Upper lobe of left lung (tissue), 6 donors: ENCODE measurements around the gene TBC1D14. TPM values are rescaled to one million over a fixed set of nuclear protein-coding genes. Genes with fewer than 3 reads are reported as not detected.

Experiments used
- ATAC-seq, 2 donors: fragments of 200-7000 bp; cut with Tn5 transposase; one replicate each; pipeline ENCODE4 v1.9.1; 2022; ENCODE audit warnings: mild to moderate bottlenecking in 2 of 2, moderate library complexity in 2 of 2; ENCODE audit not compliant: low FRiP score in 2 of 2
- DNase-seq, 2 donors: peaks; one replicate each; pipeline ENCODE4 v3.0.0-alpha.2; 2019 to 2020
- H3K27ac ChIP-seq, 4 donors: fragments of 200-600 bp; sonication (generic); one replicate each; pipeline ENCODE4 v1.5.1; 2016 to 2019
- H3K27me3 ChIP-seq, 4 donors: fragments of 200-600 bp; sonication (generic); one replicate each; pipeline ENCODE4 v1.5.1; 2017 to 2019
- H3K36me3 ChIP-seq, 4 donors: fragments of 200-600 bp; sonication (generic); one replicate each; pipeline ENCODE4 v1.5.1; 2016 to 2019
- H3K4me1 ChIP-seq, 4 donors: fragments of 200-600 bp; sonication (generic); one replicate each; pipeline ENCODE4 v1.5.1; 2018 to 2019
- H3K4me3 ChIP-seq, 4 donors: fragments of 200-600 bp; sonication (generic); one replicate each; pipeline ENCODE4 v1.5.1; 2017 to 2019; ENCODE audit warnings: mild to moderate bottlenecking in 2 of 4, moderate library complexity in 1 of 4
- H3K9me3 ChIP-seq, 4 donors: fragments of 200-600 bp; sonication (generic); one replicate each; pipeline ENCODE4 v1.5.1; 2018 to 2019
- CTCF ChIP-seq, 6 experiments: fragments of 450-650 bp in 4 of 6; fragments of 200-600 bp in 2 of 6; sonication (generic) in 2 of 6; IDR thresholded peaks; one replicate each; pipeline ENCODE4 v1.5.1; 2016 to 2019; ENCODE audit warnings: antibody characterized with exemption in 6 of 6
- EP300 ChIP-seq, 4 donors: sonication (generic); formaldehyde crosslinking; IDR thresholded peaks; one replicate each; pipeline ENCODE4 v1.5.1; 2017; ENCODE audit warnings: antibody characterized with exemption in 4 of 4, control low read depth in 2 of 4
- POLR2A ChIP-seq, 4 donors: fragments of 450-650 bp; IDR thresholded peaks; one replicate each; pipeline ENCODE4 v1.5.1; 2016 to 2017; ENCODE audit warnings: antibody characterized with exemption in 4 of 4, mild to moderate bottlenecking in 2 of 4
- POLR2AphosphoS5 ChIP-seq, 2 donors: sonication (generic); formaldehyde crosslinking; IDR thresholded peaks; one replicate each; pipeline ENCODE4 v1.5.1; 2017; ENCODE audit warnings: antibody characterized with exemption in 2 of 2
- WGBS, 2 donors: methylation state at CpG; one replicate each; pipeline ENCODE4 v1.1.5; 2017 to 2018; 5-methylcytosine and 5-hydroxymethylcytosine counted together
- total RNA-seq, 6 donors: library from RNA; depleted of rRNA in 4 of 6; stranded (reverse); fragments of >200 nt in 4 of 6; gene quantifications; one replicate each; pipeline versions ENCODE4 v1.1.0 to v1.2.1, GENCODE V29; 2016 to 2021
- donor health status: DM: no; HTN: no; CAD: no; lungs with moderate emphysema.
- donor health status: DM: no; HTN: yes; CAD: no; lungs with severe emphysema.

The TBC1D14 gene
- total RNA-seq, 6 donors from 2014 or later: 47.7 to 61.8 (median 57.8) TPM

- DNase-seq (no peak), ATAC-seq (no peak)
- Histone ChIP-seq H3K4me1 (peaks cover 16 to 19% (median 18%) of the 10 kb centered on the region in 4 donors), H3K9me3 (no peaks in the 10 kb centered on the region), H3K27ac (no peak overlapping the region), H3K27me3 (no peaks in the 10 kb centered on the region), H3K4me3 (no peak overlapping the region), H3K36me3 (no peaks in the 10 kb centered on the region)
- WGBS, 2 donors: 69 to 90% methylated on average over 5 of the region's 5 CpGs
- TF ChIP-seq EP300 (IDR thresholded peaks at IDR 0.05): no peak
These were observed 13.6 kb upstream of the TBC1D14 start for GRCh38 chr4:6896035-6896434.

DNA sequence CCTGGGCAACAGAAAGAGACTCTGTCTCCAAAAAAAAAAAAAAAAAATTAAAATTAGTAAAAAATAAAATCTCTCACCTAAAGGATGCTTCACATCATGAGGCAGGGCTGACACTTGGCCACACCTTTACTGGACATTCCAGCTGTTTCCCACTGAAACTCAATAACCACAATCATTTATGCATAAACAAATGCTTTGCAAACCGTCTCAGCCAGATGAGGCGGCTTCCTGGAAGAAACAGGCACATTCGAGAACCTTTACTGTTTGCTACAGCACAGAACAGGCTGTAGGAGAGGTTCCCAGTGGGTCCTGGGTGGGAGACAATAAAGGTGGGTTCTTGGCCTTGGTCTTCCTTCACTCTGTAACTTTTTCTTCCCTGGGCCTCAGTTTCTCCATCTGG lies 10.9 kb upstream of the TBC1D14 start:
- Histone ChIP-seq H3K36me3 (no peaks in the 10 kb centered on the region), H3K9me3 (no peaks in the 10 kb centered on the region), H3K27me3 (no peaks in the 10 kb centered on the region), H3K4me3 (no peak overlapping the region), H3K4me1 (no peaks in the 10 kb centered on the region), H3K27ac (peak overlapping the region in 1 of 4 donors; percentile 23)
- DNase-seq: no peak
- no peak for ATAC-seq
- 71 to 82% methylated on average over 3 of the region's 3 CpGs for WGBS, 2 donors
- no peak for TF ChIP-seq CTCF (IDR thresholded peaks at IDR 0.05)
- TF ChIP-seq POLR2AphosphoS5 (IDR thresholded peaks at IDR 0.05): no peak
- no peak for TF ChIP-seq POLR2A (IDR thresholded peaks at IDR 0.05)
- TF ChIP-seq EP300 (IDR thresholded peaks at IDR 0.05): no peak

- 90 to 93% methylated on average over 5 to 10 of the region's 10 CpGs for WGBS, 2 donors
- Histone ChIP-seq H3K4me3 (no peak overlapping the region), H3K4me1 (no peaks in the 10 kb centered on the region), H3K27me3 (no peaks in the 10 kb centered on the region), H3K36me3 (no peaks in the 10 kb centered on the region), H3K27ac (peak overlapping the region in 1 of 4 donors; percentile 30), H3K9me3 (no peaks in the 10 kb centered on the region)
- no peak for ATAC-seq
- DNase-seq: no peak
- TF ChIP-seq POLR2AphosphoS5 (IDR thresholded peaks at IDR 0.05): no peak
- TF ChIP-seq POLR2A (IDR thresholded peaks at IDR 0.05): no peak
- TF ChIP-seq EP300 (IDR thresholded peaks at IDR 0.05): no peak
- no peak for TF ChIP-seq CTCF (IDR thresholded peaks at IDR 0.05)
These were observed 9.3 kb upstream of the TBC1D14 start for GRCh38 chr4:6900181-6900812.

DNA sequence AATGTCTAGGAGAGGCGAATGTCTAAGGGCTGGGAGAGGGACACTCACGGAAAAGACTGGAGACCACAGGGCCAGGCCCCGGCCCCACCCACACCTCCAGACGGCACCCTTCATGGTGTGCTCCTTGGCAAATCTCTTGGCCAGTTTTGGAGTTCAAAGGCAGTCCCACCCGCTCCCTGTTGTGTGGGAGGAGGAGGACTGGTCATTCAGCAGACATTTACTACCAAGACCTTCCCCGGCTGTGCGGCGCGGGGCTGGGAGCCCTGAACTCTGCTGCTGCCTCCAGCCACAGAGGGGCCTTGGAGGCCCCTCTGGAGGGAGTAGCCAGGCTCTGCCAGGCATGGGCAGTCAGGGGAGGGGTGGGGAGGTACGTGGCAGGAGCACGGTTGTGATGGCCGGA lies 8.7 kb upstream of the TBC1D14 start:
- WGBS, 2 donors: 94 to 95% methylated on average over 4 to 12 of the region's 12 CpGs
- Histone ChIP-seq H3K4me3 (no peak overlapping the region), H3K27me3 (no peaks in the 10 kb centered on the region), H3K36me3 (no peaks in the 10 kb centered on the region), H3K9me3 (no peaks in the 10 kb centered on the region), H3K27ac (no peak overlapping the region), H3K4me1 (no peaks in the 10 kb centered on the region)
- peak; percentile 12 to 47 for ATAC-seq
- DNase-seq: peak in 1 of 2 donors; percentile 75
- TF ChIP-seq EP300 (IDR thresholded peaks at IDR 0.05) (no peak), CTCF (IDR thresholded peaks at IDR 0.05) (no peak), POLR2A (IDR thresholded peaks at IDR 0.05) (no peak), POLR2AphosphoS5 (IDR thresholded peaks at IDR 0.05) (no peak)

DNA sequence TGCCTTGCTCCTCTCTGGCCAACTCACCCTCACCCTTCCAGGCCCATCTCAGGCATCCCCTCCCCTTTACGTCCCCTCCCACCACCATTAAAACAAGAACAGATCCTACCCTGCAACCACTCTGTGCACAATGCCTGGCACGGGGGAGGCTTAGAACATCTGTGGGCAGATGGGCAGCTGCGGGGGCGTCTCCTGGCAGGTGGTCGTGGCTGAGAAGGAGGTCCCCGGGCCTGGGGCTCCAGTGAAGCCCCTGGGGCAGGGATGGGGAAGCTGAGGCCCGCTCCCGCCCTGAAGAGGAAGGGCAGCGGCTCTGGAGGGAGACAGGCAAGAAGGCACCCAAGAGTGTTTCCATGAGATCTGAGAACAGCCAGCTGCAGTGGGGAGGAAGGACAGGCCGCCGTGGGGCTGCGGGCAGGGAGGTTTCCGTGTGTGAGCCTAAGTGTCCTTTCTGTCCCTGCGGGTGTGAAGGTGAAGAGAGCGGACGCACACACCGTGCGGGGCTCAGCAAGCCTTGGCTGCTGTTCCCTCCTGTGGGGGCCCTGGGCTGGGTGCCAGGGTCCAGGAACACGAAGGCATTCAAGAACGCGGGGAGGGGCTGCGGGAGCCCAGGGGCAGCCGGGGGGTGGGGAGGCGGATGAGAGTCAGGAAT lies 7.8 kb upstream of the TBC1D14 start:
- Histone ChIP-seq H3K27ac (no peak overlapping the region), H3K36me3 (no peaks in the 10 kb centered on the region), H3K4me3 (no peak overlapping the region), H3K9me3 (no peaks in the 10 kb centered on the region), H3K27me3 (no peaks in the 10 kb centered on the region), H3K4me1 (no peaks in the 10 kb centered on the region)
- peak in 1 of 2 donors; percentile 54 for DNase-seq
- ATAC-seq: peak in 1 of 2 donors; percentile 10
- 59 to 72% methylated on average over 21 to 24 of the region's 24 CpGs for WGBS, 2 donors
- TF ChIP-seq EP300 (IDR thresholded peaks at IDR 0.05) (no peak), POLR2AphosphoS5 (IDR thresholded peaks at IDR 0.05) (no peak), CTCF (IDR thresholded peaks at IDR 0.05) (no peak), POLR2A (IDR thresholded peaks at IDR 0.05) (no peak)
